H9 (cell line): ENCODE measurements around the gene MYO10. TPM values are rescaled to one million over a fixed set of nuclear protein-coding genes. Genes with fewer than 3 reads are reported as not detected.

Experiments used
- DNase-seq: peaks from one replicate; pipeline ENCODE4 v3.0.0-alpha.2; 2017
- H2AFZ ChIP-seq: one replicate; pipeline ENCODE4 v1.6.1; 2013; ENCODE audit warnings: mild to moderate bottlenecking, low read length, control low read depth, moderate library complexity
- H2AK5ac ChIP-seq: 2 replicates; pipeline ENCODE4 v1.6.1; 2013; ENCODE audit warnings: low read length, control low read depth, mixed read lengths; ENCODE audit not compliant: insufficient read length
- H2BK120ac ChIP-seq: one replicate; pipeline ENCODE4 v1.6.1; 2013; ENCODE audit warnings: low read depth, mild to moderate bottlenecking, low read length, control low read depth, inconsistent platforms; ENCODE audit not compliant: poor library complexity, severe bottlenecking
- H2BK12ac ChIP-seq: 2 replicates; pipeline ENCODE4 v1.6.1; 2013; ENCODE audit warnings: low read length, control low read depth, mixed read lengths, low read depth; ENCODE audit not compliant: insufficient read length
- H2BK15ac ChIP-seq: 2 replicates; pipeline ENCODE4 v1.6.1; 2013; ENCODE audit warnings: low read depth, low read length, control low read depth
- H2BK20ac ChIP-seq: one replicate; pipeline ENCODE4 v1.6.1; 2013; ENCODE audit warnings: low read depth, mild to moderate bottlenecking, low read length, control low read depth, inconsistent platforms; ENCODE audit not compliant: poor library complexity, severe bottlenecking
- H2BK5ac ChIP-seq: 2 replicates; pipeline ENCODE4 v1.6.1; 2013; ENCODE audit warnings: low read length, control low read depth, mixed read lengths; ENCODE audit not compliant: insufficient read length
- H3K14ac ChIP-seq: 2 replicates; pipeline ENCODE4 v1.6.1; 2013; ENCODE audit warnings: low read length, control low read depth; ENCODE audit not compliant: insufficient read depth
- H3K18ac ChIP-seq: 2 replicates; pipeline ENCODE4 v1.6.1; 2013; ENCODE audit warnings: low read depth, mild to moderate bottlenecking, mixed read lengths, low read length, control low read depth; ENCODE audit not compliant: insufficient read length
- H3K23ac ChIP-seq: 2 replicates; pipeline ENCODE4 v1.6.1; 2013; ENCODE audit warnings: low read length, control low read depth, mixed read lengths, low read depth; ENCODE audit not compliant: insufficient read length
- H3K23me2 ChIP-seq: 2 replicates; pipeline ENCODE4 v1.6.1; 2013; ENCODE audit warnings: low read depth, mild to moderate bottlenecking, mixed read lengths, low read length, control low read depth; ENCODE audit not compliant: insufficient read length, poor library complexity, severe bottlenecking
- H3K27ac ChIP-seq: 2 replicates; pipeline ENCODE4 v1.5.1; 2013; ENCODE audit warnings: low read length, control low read depth, mixed read lengths, low read depth; ENCODE audit not compliant: insufficient read length
- H3K27me3 ChIP-seq: 2 replicates; pipeline ENCODE4 v1.6.1; 2013; ENCODE audit warnings: low read length, control low read depth, inconsistent platforms; ENCODE audit not compliant: insufficient read depth
- H3K4ac ChIP-seq: 2 replicates; pipeline ENCODE4 v1.6.1; 2013; ENCODE audit warnings: low read depth, mild to moderate bottlenecking, control low read depth, inconsistent platforms, low read length, moderate library complexity
- H3K4me1 ChIP-seq: 2 replicates; pipeline ENCODE4 v1.6.1; 2013; ENCODE audit warnings: low read length, control low read depth, inconsistent platforms; ENCODE audit not compliant: insufficient read depth
- H3K4me2 ChIP-seq: 2 replicates; pipeline ENCODE4 v1.6.1; 2013; ENCODE audit warnings: low read length, control low read depth, mixed read lengths; ENCODE audit not compliant: insufficient read length, insufficient read depth
- H3K56ac ChIP-seq: 2 replicates; pipeline ENCODE4 v1.6.1; 2013; ENCODE audit warnings: low read depth, mild to moderate bottlenecking, mixed read lengths, low read length, control low read depth; ENCODE audit not compliant: insufficient read length
- H3K79me1 ChIP-seq: 2 replicates; pipeline ENCODE4 v1.6.1; 2013; ENCODE audit warnings: low read depth, mild to moderate bottlenecking, moderate library complexity, low read length, control low read depth, inconsistent platforms; ENCODE audit not compliant: insufficient read depth, poor library complexity, severe bottlenecking
- H3K79me2 ChIP-seq: 2 replicates; pipeline ENCODE4 v1.6.1; 2013; ENCODE audit warnings: low read length, control low read depth, inconsistent platforms; ENCODE audit not compliant: insufficient read depth
- H3K9ac ChIP-seq: 2 replicates; pipeline ENCODE4 v1.6.1; 2013; ENCODE audit warnings: low read length, control low read depth, mixed read lengths; ENCODE audit not compliant: insufficient read length; ENCODE audit errors: extremely low read depth
- H3K9me3 ChIP-seq: one replicate; pipeline ENCODE4 v1.6.1; 2013; ENCODE audit warnings: low read depth, low read length, inconsistent platforms; ENCODE audit not compliant: control insufficient read depth
- H3T11ph ChIP-seq: one replicate; pipeline ENCODE4 v1.6.1; 2013; ENCODE audit warnings: mild to moderate bottlenecking, low read length, control low read depth, inconsistent platforms
- H4K20me1 ChIP-seq: one replicate; pipeline ENCODE4 v1.6.1; 2013; ENCODE audit not compliant: control insufficient read depth, insufficient read length, insufficient read depth
- H4K5ac ChIP-seq: 2 replicates; pipeline ENCODE4 v1.6.1; 2013; ENCODE audit warnings: low read depth, mild to moderate bottlenecking, mixed read lengths, low read length, control low read depth; ENCODE audit not compliant: insufficient read length
- H4K8ac ChIP-seq: replicated peaks from 2 replicates; pipeline ENCODE4 v1.6.1; 2013; ENCODE audit warnings: low read length, control low read depth, mixed read lengths, low read depth; ENCODE audit not compliant: insufficient read length
- H4K91ac ChIP-seq: 2 replicates; pipeline ENCODE4 v1.6.1; 2013; ENCODE audit warnings: low read depth, mild to moderate bottlenecking, moderate library complexity, mixed read lengths, low read length, control low read depth; ENCODE audit not compliant: insufficient read length
- H3K27ac Mint-ChIP-seq, 3 experiments: 2 replicates in 2 of 3; 3 replicates in 1 of 3; pipeline ENCODE4 v1.8.0; 2020 to 2021; ENCODE audit warnings: mixed read lengths in 3 of 3, mild to moderate bottlenecking in 1 of 3, moderate library complexity in 1 of 3
- H3K27me3 Mint-ChIP-seq: 2 replicates; pipeline ENCODE4 v1.8.0; 2021; ENCODE audit warnings: low read depth, mild to moderate bottlenecking, moderate library complexity, mixed read lengths
- H3K36me3 Mint-ChIP-seq, 3 experiments: 2 replicates in 2 of 3; 3 replicates in 1 of 3; pipeline ENCODE4 v1.8.0; 2020 to 2021; ENCODE audit warnings: low read depth in 3 of 3, mixed read lengths in 3 of 3; ENCODE audit not compliant: insufficient read depth in 1 of 3
- H3K4me1 Mint-ChIP-seq, 2 experiments: 2 replicates each; pipeline ENCODE4 v1.8.0; 2020; ENCODE audit warnings: mixed read lengths in 2 of 2
- H3K4me3 Mint-ChIP-seq, 2 experiments: 2 replicates in 1 of 2; 3 replicates in 1 of 2; pipeline ENCODE4 v1.8.0; 2020 to 2021; ENCODE audit warnings: mild to moderate bottlenecking in 2 of 2, mixed read lengths in 2 of 2, moderate library complexity in 1 of 2
- H3K9me3 Mint-ChIP-seq, 2 experiments: 2 replicates in 1 of 2; 3 replicates in 1 of 2; pipeline ENCODE4 v1.8.0; 2020; ENCODE audit warnings: mild to moderate bottlenecking in 2 of 2, mixed read lengths in 2 of 2, moderate library complexity in 1 of 2
- CTCF ChIP-seq: fragments of 200-600 bp; sonication (generic); conservative IDR thresholded peaks from 3 replicates; pipeline ENCODE4 v1.8.0; 2021; ENCODE audit warnings: antibody characterized with exemption, mild to moderate bottlenecking
- WGBS: extraction: QIAGEN DNeasy Blood & Tissue Kit; methylation state at CpG from one replicate; pipeline ENCODE4 v1.1.7; 2013; ENCODE audit warnings: missing lambda C conversion rate, low lambda C conversion rate, mixed read lengths; ENCODE audit not compliant: insufficient read length; ENCODE audit errors: extremely low coverage; 5-methylcytosine and 5-hydroxymethylcytosine counted together
- total RNA-seq: library from RNA; stranded (reverse); gene quantifications from 2 replicates; pipeline ENCODE4 v1.2.1, GENCODE V29; 2021

The MYO10 gene
- total RNA-seq, 1 experiment from 2014 or later = 127 TPM

- H4K20me1 ChIP-seq = no peaks in the 10 kb centered on the region
- no peaks in the 10 kb centered on the region for H3K27me3 ChIP-seq
- no peak overlapping the region for H2BK120ac ChIP-seq
- no peak overlapping the region for H3K9ac ChIP-seq
- no peak overlapping the region for H3K4me2 ChIP-seq
- no peak overlapping the region for H2BK15ac ChIP-seq
- no peaks in the 10 kb centered on the region for H3K4me1 ChIP-seq
- H2BK12ac ChIP-seq = no peak overlapping the region
- H4K5ac ChIP-seq = no peak overlapping the region
- H3K14ac ChIP-seq = no peak overlapping the region
- no peaks in the 10 kb centered on the region; the same call in 1 of the 2 replicates for H3K27me3 Mint-ChIP-seq
- H2BK20ac ChIP-seq = no peak overlapping the region
- H3T11ph ChIP-seq = no peak overlapping the region
- no peak overlapping the region for H3K18ac ChIP-seq
- H3K4me3 Mint-ChIP-seq = no peak overlapping the region
- no peak for TF ChIP-seq CTCF
- no peak overlapping the region for H3K27ac ChIP-seq
- H3K9me3 Mint-ChIP-seq = peaks cover 0 to 3% of the 10 kb centered on the region in 2 experiments; a peak in 1 of 5 replicates
- H3K4me1 Mint-ChIP-seq = peaks cover 6 to 7% of the 10 kb centered on the region in 2 experiments
- no peak overlapping the region for H3K27ac Mint-ChIP-seq
- H3K36me3 Mint-ChIP-seq = no peaks in the 10 kb centered on the region; a peak in 1 of 7 replicates
- H4K91ac ChIP-seq = no peak overlapping the region
- H2AFZ ChIP-seq = no peak overlapping the region
- H3K23me2 ChIP-seq = no peaks in the 10 kb centered on the region
- no peak for DNase-seq
- no peaks in the 10 kb centered on the region for H3K79me1 ChIP-seq
- no peak overlapping the region for H2BK5ac ChIP-seq
- no peaks in the 10 kb centered on the region for H3K9me3 ChIP-seq
- H3K56ac ChIP-seq = no peak overlapping the region
- H4K8ac ChIP-seq = no peak overlapping the region
- H3K79me2 ChIP-seq = no peaks in the 10 kb centered on the region
- no peak overlapping the region for H3K4ac ChIP-seq
- H2AK5ac ChIP-seq = no peak overlapping the region
- no CpG with 5 or more reads among the region's 9 CpGs for WGBS
- H3K23ac ChIP-seq = no peak overlapping the region
Measured at GRCh38 chr5:16983022-16983639, 47.0 kb upstream of the MYO10 start.
